Fibroblast of pulmonary artery (primary cell): ENCODE data around the gene RER1.

Experiments used
- DNase-seq: peaks from one replicate; pipeline ENCODE4 v3.0.0-alpha.2; 2010; ENCODE audit warnings: low read depth
- H3K4me3 ChIP-seq: replicated peaks from 2 replicates; pipeline ENCODE4 v1.5.1; 2011; ENCODE audit warnings: low read depth, mild to moderate bottlenecking, control low read depth, low read length, moderate library complexity
- TF ChIP-seq, protein P1 (sequence below): IDR thresholded peaks from 2 replicates; pipeline ENCODE4 v1.5.1; 2011; ENCODE audit warnings: mild to moderate bottlenecking, control low read depth, low read length, inconsistent platforms; ENCODE audit errors: missing control alignments

RER1 gene

DNA sequence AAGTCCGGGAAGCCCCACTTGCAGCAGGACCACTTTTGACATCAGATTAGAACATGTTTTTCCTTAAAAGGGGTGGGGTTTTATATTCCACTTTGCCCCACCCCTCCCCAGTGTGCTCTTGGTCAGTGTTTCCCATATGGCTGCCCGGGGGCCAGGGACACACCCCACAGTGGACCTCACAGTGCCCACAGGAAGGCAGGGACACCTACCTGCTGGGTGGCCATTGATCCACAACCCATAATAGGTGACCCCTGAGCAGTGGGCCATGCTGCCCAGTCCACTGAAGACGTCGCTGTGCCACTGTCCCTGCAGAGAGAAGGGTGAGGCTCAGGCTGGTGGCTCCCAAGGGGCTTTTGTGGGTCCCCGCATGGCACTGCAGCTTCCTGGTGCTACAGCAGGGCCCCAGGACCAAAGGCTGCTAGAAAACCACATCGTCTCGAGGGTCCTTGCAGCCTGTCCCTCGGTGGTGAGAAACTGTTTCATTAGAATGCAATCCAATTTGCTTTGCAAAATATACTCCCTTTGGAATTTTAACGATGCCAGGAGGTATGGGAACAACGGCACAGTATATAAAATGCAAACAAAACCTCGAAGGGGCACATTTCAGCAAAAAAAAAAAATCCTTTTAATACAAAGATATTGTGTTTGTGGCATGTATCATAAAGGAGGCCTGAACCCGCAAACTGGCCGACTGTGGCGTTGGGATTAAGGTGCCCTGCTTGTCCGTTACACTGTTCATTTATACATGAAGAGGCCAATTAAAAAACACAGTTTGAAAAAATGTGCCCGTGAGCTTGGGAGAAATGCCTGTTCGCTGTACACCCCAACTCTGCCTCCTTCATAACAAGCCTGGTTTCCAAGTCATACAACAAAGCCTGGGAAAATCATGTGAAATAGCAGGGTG is 17.1 kb upstream of the RER1 start:
- TF ChIP-seq, protein P1, sequence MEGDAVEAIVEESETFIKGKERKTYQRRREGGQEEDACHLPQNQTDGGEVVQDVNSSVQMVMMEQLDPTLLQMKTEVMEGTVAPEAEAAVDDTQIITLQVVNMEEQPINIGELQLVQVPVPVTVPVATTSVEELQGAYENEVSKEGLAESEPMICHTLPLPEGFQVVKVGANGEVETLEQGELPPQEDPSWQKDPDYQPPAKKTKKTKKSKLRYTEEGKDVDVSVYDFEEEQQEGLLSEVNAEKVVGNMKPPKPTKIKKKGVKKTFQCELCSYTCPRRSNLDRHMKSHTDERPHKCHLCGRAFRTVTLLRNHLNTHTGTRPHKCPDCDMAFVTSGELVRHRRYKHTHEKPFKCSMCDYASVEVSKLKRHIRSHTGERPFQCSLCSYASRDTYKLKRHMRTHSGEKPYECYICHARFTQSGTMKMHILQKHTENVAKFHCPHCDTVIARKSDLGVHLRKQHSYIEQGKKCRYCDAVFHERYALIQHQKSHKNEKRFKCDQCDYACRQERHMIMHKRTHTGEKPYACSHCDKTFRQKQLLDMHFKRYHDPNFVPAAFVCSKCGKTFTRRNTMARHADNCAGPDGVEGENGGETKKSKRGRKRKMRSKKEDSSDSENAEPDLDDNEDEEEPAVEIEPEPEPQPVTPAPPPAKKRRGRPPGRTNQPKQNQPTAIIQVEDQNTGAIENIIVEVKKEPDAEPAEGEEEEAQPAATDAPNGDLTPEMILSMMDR = no peak
- H3K4me3 ChIP-seq = no peak overlapping the region
- DNase-seq = no peak

DNA sequence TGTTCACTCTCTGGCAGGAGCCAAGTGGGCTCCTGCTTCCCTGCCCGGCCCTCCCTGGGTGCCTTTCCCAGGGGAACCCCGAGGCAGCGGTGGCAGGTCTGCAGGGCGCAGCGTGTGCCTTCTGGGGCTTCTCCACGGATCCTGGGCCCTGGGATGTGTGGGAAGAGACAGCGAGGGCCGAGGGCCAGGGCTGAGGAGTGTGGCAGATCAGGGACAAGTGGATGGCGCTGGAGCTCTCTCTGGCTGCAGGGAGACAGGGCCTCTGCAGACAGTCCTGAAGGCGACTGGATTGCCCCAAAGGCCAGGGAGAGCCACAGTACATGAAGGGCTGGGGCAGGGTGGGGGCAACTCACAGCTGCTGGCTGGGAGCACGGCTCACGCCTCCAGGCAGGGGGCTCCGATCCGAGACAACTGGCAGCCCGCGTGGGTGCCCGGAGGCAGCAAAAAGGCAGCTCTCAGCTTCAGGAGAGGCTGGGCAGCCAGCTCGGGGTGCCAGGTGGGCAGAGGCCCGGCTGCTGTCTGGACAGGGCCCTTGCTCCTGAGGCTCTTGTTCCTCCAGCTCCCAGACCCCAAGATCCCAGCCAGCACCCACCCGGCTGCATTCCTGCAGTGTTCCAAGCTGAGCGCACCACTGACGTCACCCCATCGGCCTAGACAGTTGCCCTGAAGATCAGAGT is 16.3 kb upstream of the RER1 start:
- TF ChIP-seq, protein P1 = no peak
- DNase-seq = no peak
- no peak overlapping the region for H3K4me3 ChIP-seq

DNA sequence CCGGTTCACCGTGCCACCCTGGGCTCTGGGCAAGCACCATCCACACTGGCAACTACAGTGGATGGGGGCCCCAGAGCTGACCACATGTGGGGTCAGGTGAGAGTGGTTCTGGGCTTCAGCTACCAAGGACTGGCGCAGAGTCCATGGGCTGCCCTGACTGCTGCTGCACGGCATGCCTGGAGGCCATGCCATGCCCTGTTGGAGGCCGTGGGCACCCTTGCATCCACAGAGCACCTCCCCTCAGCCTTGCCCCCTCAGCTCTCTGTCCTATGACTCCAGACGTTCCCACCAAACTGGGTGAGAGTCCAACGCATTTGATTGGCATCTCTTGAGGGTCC is 15.7 kb upstream of the RER1 start:
- TF ChIP-seq, protein P1 = no peak
- no peak overlapping the region for H3K4me3 ChIP-seq
- DNase-seq = no peak

DNA sequence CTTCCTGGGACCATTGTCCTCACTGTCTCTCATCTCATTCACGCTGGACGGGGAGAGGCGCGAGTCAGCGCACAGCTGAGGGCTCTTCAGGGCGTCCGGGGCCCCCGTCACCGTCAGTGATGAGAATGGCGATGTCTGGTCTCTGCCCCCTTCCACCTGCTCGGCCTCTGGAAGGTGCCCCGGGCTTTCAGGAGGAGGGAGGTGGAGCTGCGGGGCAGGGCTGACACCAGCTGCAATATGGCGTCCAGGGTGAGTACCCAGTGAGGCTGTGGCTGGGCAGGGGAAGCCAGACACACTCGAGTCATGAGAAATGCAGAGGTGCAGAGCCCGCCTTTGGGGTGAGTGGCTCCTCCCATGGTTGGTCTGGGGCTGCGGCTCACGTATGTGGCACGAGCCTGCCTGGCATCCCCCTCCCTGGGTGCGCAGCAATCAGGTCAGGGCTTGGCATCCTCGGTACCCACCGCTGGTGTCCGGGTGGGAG is 15.3 kb upstream of the RER1 start:
- H3K4me3 ChIP-seq = no peak overlapping the region
- no peak for DNase-seq
- TF ChIP-seq, protein P1 = no peak

DNA sequence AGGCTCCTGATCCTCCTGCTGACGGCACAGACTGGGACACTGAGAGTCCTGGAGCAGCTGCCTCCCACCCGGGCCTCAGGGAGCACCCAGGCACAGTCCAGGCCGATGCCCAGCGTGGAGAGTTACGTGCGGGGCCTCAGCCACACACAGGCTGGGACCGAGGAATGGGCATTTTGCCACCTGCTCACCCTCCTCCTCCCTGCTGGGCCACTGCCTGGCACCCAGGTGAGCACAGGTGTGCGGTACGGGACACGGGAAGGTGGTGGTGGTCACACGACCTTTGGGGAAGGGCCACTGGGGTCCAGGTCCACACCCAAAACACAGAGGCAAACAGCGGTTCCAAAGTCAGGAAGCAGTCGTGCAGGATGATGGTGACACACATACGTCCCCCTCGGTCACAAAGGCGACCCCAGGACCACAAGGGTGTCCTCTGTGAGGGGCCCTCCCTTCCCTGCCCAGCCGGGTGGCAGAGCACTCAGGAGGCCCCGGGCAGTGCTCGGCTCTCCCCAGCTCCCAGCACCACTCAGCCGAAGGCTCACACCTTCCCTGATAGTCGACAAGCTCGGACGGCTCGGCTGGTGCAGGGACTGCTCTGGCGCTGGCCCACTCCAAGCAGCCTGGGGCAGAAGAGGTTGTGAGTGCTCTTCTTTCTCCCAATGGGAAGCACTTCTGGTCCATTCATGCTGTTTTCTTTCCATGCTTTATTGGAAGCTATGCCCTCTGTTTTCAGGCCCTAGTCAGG is 14.5 kb upstream of the RER1 start:
- no peak overlapping the region for H3K4me3 ChIP-seq
- TF ChIP-seq, protein P1 = no peak
- DNase-seq = no peak

DNA sequence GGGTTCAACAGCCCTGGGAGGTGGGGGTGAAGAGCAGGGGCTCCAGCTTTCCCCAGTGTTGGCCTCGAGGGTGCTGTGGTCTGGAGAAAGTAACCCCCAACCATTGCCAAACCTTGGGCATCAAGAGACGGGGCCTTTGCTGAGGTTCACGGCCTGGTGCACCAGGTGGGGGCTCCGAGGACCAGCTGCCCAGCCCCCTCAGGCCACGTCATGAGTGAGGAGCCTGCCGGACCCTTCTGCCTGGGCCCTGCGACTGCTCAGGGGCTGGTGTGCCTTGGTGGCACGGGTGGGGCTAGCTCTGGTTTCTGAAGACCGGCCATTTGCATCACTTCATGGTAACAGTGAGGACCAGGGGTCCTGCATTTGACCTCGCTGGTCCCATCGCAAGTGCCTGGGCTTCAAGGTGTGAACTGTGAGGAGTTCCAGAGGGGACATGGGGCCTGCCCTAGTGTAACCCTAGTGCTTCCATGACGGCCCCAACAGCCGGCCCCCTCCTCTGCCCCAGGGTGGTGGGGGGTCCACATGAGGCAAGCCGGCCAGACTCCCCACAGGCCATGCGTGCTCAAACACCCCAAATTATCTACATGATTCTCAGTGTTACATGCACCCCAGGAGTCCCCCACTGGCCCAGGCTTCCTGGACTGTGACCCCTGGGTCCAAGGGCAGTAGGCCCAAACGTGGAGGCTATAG is 13.7 kb upstream of the RER1 start:
- DNase-seq = no peak
- H3K4me3 ChIP-seq = no peak overlapping the region
- TF ChIP-seq, protein P1 = no peak
